Sigmoid colon (tissue), 4 donors: ENCODE results near the gene MIF.

ENCODE experiments used
- POLR2A ChIP-seq, 2 donors: fragments of 450-650 bp; IDR thresholded peaks; one replicate each; pipeline ENCODE4 v1.6.1; 2016; ENCODE audit warnings: antibody characterized with exemption in 2 of 2, mild to moderate bottlenecking in 2 of 2, moderate library complexity in 2 of 2
- POLR2AphosphoS5 ChIP-seq, 4 donors: sonication (generic); formaldehyde crosslinking; IDR thresholded peaks; one replicate each; pipeline ENCODE4 v1.6.1; 2017; ENCODE audit warnings: antibody characterized with exemption in 4 of 4
- TF ChIP-seq, protein P1 (sequence below), 4 experiments: fragments of 450-650 bp in 3 of 4; fragments of 200-600 bp in 1 of 4; IDR thresholded peaks; one replicate each; pipeline ENCODE4 v1.5.1; 2016 to 2019; ENCODE audit warnings: antibody characterized with exemption in 4 of 4, mild to moderate bottlenecking in 3 of 4, moderate library complexity in 2 of 4

DNA sequence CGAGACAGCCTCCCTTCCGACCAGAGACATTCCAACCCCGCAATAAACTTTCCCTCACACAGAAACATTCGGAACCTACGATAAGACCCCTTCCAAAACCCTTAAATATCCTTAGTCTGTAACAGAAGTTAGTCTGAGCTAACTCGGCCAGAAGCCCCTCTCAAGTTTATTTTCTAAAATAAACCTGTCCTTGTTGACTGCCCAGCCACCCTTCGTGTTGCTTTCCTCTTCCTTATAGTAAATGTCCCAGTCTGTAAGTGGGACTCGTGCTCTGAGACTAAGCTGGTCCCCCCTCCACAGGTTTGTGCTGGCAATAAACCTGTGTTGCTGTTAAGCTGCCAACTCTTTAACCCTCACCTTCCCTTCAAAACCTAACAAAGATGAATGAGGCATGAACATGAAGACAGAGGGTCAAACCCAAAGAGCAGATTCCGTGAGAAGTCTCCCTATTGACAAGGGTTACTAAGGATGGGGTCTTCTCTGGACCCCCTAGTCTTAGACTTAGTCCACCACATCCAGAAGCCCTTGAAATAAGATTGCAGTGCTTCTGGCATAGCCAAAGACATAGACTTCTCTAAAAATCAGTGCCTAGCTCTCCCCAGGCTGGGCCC lies 18.2 kb downstream of the MIF start:
- TF ChIP-seq POLR2A (IDR thresholded peaks at IDR 0.05) (no peak), POLR2AphosphoS5 (IDR thresholded peaks at IDR 0.05) (no peak)
- TF ChIP-seq, protein P1, sequence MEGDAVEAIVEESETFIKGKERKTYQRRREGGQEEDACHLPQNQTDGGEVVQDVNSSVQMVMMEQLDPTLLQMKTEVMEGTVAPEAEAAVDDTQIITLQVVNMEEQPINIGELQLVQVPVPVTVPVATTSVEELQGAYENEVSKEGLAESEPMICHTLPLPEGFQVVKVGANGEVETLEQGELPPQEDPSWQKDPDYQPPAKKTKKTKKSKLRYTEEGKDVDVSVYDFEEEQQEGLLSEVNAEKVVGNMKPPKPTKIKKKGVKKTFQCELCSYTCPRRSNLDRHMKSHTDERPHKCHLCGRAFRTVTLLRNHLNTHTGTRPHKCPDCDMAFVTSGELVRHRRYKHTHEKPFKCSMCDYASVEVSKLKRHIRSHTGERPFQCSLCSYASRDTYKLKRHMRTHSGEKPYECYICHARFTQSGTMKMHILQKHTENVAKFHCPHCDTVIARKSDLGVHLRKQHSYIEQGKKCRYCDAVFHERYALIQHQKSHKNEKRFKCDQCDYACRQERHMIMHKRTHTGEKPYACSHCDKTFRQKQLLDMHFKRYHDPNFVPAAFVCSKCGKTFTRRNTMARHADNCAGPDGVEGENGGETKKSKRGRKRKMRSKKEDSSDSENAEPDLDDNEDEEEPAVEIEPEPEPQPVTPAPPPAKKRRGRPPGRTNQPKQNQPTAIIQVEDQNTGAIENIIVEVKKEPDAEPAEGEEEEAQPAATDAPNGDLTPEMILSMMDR (IDR thresholded peaks at IDR 0.05): no peak
